ENCODE data around the gene SPOCK2.

Gene SPOCK2

GRCh38 chr10:72041491-72041890 lies 46.9 kb downstream of the SPOCK2 start:
- no peak overlapping the region for H3K4me3 ChIP-seq (ENCODE audit: low read depth, low read length)
- DNase-seq (ENCODE audit: low read depth), result no peak
- TF ChIP-seq, protein P1, sequence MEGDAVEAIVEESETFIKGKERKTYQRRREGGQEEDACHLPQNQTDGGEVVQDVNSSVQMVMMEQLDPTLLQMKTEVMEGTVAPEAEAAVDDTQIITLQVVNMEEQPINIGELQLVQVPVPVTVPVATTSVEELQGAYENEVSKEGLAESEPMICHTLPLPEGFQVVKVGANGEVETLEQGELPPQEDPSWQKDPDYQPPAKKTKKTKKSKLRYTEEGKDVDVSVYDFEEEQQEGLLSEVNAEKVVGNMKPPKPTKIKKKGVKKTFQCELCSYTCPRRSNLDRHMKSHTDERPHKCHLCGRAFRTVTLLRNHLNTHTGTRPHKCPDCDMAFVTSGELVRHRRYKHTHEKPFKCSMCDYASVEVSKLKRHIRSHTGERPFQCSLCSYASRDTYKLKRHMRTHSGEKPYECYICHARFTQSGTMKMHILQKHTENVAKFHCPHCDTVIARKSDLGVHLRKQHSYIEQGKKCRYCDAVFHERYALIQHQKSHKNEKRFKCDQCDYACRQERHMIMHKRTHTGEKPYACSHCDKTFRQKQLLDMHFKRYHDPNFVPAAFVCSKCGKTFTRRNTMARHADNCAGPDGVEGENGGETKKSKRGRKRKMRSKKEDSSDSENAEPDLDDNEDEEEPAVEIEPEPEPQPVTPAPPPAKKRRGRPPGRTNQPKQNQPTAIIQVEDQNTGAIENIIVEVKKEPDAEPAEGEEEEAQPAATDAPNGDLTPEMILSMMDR (IDR thresholded peaks at IDR 0.05; ENCODE audit: control insufficient read depth, extremely low read depth, insufficient read depth), result no peak

GRCh38 chr10:72039377-72039776 lies 49.0 kb downstream of the SPOCK2 start:
- H3K4me3 ChIP-seq (ENCODE audit: low read depth, low read length), result no peak overlapping the region
- TF ChIP-seq, protein P1 (IDR thresholded peaks at IDR 0.05; ENCODE audit: control insufficient read depth, extremely low read depth, insufficient read depth), result no peak
- DNase-seq (ENCODE audit: low read depth), result no peak

DNA sequence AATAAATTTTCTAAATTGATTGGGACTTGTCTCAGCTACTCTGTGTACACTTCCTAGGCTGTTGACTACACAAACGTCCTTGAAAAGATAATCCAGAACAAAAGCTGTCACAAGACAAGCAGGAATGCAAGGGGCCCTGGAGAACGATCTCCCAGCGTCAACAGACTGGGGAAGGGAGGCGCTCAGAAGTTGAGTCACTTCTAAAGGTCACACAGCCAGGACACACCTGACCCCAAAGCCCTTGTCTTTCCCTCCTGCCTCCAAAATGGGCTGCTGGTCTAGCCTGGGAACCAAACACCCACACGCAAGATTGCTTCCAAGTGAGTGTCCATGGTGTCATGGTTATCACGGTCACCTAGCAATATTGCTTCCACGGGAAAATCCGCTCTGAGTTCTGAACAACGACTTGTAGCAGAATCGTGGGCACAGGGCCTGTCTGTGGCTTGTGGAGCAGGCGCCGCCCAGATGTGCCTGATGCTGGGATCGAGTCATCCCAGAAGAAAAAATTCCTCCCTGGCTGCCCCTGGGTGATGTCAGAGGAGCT lies 49.8 kb downstream of the SPOCK2 start:
- H3K4me3 ChIP-seq (ENCODE audit: low read depth, low read length), result no peak overlapping the region
- TF ChIP-seq, protein P1 (IDR thresholded peaks at IDR 0.05; ENCODE audit: control insufficient read depth, extremely low read depth, insufficient read depth), result no peak
- no peak for DNase-seq (ENCODE audit: low read depth)

DNA sequence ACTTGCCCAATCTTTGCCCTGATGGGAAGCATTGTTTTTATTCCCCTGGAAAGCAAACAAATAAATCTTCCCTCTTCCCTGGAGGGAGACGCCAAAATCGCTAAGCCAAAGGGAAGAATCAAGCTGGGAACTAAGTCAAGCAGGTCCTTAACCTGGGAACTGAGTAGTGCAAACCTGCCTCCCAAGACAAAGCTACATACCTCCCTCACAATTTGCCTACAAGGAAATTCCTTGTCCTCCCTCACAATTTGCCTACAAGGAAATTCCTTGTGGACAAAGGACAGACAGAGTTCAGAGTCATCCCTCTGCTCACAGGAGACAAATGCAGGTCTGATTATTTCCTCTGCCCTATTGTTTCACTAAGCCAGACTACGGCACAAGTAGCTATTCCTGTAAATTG lies 50.5 kb downstream of the SPOCK2 start:
- no peak overlapping the region for H3K4me3 ChIP-seq (ENCODE audit: low read depth, low read length)
- DNase-seq (ENCODE audit: low read depth), result no peak
- TF ChIP-seq, protein P1 (IDR thresholded peaks at IDR 0.05; ENCODE audit: control insufficient read depth, extremely low read depth, insufficient read depth), result no peak

DNA sequence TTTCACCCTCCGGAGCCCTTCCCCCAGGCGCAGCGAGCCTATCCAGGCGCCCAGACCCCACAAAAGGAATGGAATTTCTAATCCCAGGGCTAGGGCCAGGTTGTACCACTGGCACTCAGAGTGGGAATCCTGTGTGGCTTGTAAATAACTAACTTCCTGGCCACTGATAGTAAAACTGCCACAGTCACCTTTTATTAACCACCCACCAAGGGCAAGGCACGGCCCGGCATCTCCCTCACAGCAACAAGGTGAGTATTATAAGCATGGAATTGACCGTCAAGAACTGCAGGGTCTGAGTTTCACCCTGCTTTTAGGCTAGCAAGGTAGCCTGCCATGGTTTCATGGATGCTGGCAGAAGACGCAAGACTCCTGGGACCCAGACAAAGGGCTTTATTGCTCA lies 51.1 kb downstream of the SPOCK2 start:
- no peak overlapping the region for H3K4me3 ChIP-seq (ENCODE audit: low read depth, low read length)
- TF ChIP-seq, protein P1 (IDR thresholded peaks at IDR 0.05; ENCODE audit: control insufficient read depth, extremely low read depth, insufficient read depth), result no peak
- DNase-seq (ENCODE audit: low read depth), result no peak

- H3K4me3 ChIP-seq (ENCODE audit: low read depth, low read length), result no peak overlapping the region
- no peak for DNase-seq (ENCODE audit: low read depth)
- TF ChIP-seq, protein P1 (IDR thresholded peaks at IDR 0.05; ENCODE audit: control insufficient read depth, extremely low read depth, insufficient read depth), result no peak
Observed at GRCh38 chr10:72035252-72035887, 53.0 kb downstream of the SPOCK2 start.

DNA sequence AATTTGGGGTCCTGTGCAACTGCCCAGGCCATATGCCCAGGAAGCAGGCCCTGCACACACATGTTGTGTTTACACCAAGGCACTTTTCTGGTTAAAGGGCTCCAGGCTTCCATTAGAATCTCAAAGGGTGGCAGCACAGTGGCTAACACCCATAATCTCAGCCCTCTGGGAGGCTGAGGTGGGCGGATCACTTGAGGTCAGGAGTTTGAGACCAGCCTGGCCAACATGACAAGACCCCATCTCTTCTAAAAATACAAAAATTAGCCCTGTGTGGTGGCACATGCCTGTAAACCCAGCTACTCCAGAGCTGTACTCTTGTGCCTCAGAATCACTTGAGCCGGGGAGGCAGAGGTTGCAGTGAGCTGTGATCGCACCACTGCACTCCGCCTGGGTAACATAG lies 53.6 kb downstream of the SPOCK2 start:
- H3K4me3 ChIP-seq (ENCODE audit: low read depth, low read length), result no peak overlapping the region
- TF ChIP-seq, protein P1 (IDR thresholded peaks at IDR 0.05; ENCODE audit: control insufficient read depth, extremely low read depth, insufficient read depth), result no peak
- DNase-seq (ENCODE audit: low read depth), result no peak

Data from LNCaP clone FGC (cell line).